H1 (cell line): Measurements from ENCODE around the gene CDC73. TPM values are rescaled to one million over a fixed set of nuclear protein-coding genes. Genes with fewer than 3 reads are reported as not detected.

Experiments used
- CTCF ChIA-PET: fragments of 300-600 bp; sonication (Branson Sonifier 250); formaldehyde crosslinking; loops from one replicate; lab custom pipeline; 2021; ENCODE audit not compliant: partially characterized antibody; lab: Charles Lee
- POLR2A ChIA-PET: fragments of 300-600 bp; sonication (Branson Sonifier 250); formaldehyde crosslinking; loops from one replicate; lab custom pipeline; 2021; ENCODE audit warnings: inconsistent platforms; ENCODE audit not compliant: partially characterized antibody; lab: Charles Lee
- DNase-seq, 2 experiments: peaks; one replicate each; pipeline versions ENCODE4 v3.0.0 to v3.0.0-alpha.2; 2010 to 2022; ENCODE audit warnings: low spot score in 2 of 2, low read depth in 1 of 2, mixed read lengths in 1 of 2
- FAIRE-seq: peaks from 2 replicates; lab custom pipeline; 2011; peaks lifted over from hg19 to GRCh38; lab: Jason Lieb, UNC
- H2AFZ ChIP-seq: 2 replicates; pipeline ENCODE4 v1.8.1; 2012; ENCODE audit warnings: low read length, inconsistent platforms
- H2AK5ac ChIP-seq: 2 replicates; pipeline ENCODE4 v1.6.1; 2013; ENCODE audit warnings: low read depth, low read length
- H2BK120ac ChIP-seq: replicated peaks from 2 replicates; pipeline ENCODE3; 2013; ENCODE audit warnings: low read depth, low read length, inconsistent platforms
- H2BK12ac ChIP-seq: 2 replicates; pipeline ENCODE4 v1.6.1; 2013; ENCODE audit warnings: low read depth, low read length
- H2BK15ac ChIP-seq: 2 replicates; pipeline ENCODE4 v1.6.1; 2013; ENCODE audit warnings: low read length
- H2BK20ac ChIP-seq: 2 replicates; pipeline ENCODE4 v1.6.1; 2013; ENCODE audit warnings: low read length
- H2BK5ac ChIP-seq: 2 replicates; pipeline ENCODE4 v1.6.1; 2013; ENCODE audit warnings: low read depth, low read length
- H3K14ac ChIP-seq: 2 replicates; pipeline ENCODE4 v1.6.1; 2013; ENCODE audit warnings: inconsistent platforms; ENCODE audit not compliant: insufficient read length
- H3K18ac ChIP-seq: 2 replicates; pipeline ENCODE4 v1.6.1; 2013; ENCODE audit warnings: low read length; ENCODE audit errors: extremely low read depth
- H3K23ac ChIP-seq: 2 replicates; pipeline ENCODE4 v1.6.1; 2013; ENCODE audit warnings: inconsistent platforms; ENCODE audit not compliant: insufficient read length
- H3K23me2 ChIP-seq: 2 replicates; pipeline ENCODE4 v1.6.1; 2013; ENCODE audit warnings: low read depth, low read length
- H3K27ac ChIP-seq: 2 replicates; pipeline ENCODE4 v1.6.1; 2011; ENCODE audit warnings: low read depth, low read length, inconsistent platforms
- H3K27me3 ChIP-seq, 4 experiments: replicated peaks in 1 of 4; 1 replicate in 1 of 4; 2 replicates in 3 of 4; pipeline versions ENCODE4 v1.6.1 to v1.8.1; 2011 to 2013; ENCODE audit warnings: low read length in 3 of 4, mild to moderate bottlenecking in 3 of 4, inconsistent platforms in 2 of 4, mixed read lengths in 2 of 4, moderate library complexity in 1 of 4; ENCODE audit not compliant: control insufficient read depth in 3 of 4, insufficient read depth in 3 of 4; ENCODE audit errors: extremely low read depth in 1 of 4
- H3K36me3 ChIP-seq, 4 experiments: 2 replicates each; pipeline versions ENCODE4 v1.6.1 to v1.8.1; 2011 to 2013; ENCODE audit warnings: mild to moderate bottlenecking in 4 of 4, low read length in 3 of 4, moderate library complexity in 2 of 4, control low read depth in 1 of 4, inconsistent platforms in 1 of 4; ENCODE audit not compliant: insufficient read depth in 4 of 4, control insufficient read depth in 2 of 4
- H3K4ac ChIP-seq: replicated peaks from 2 replicates; pipeline ENCODE3; 2013; ENCODE audit warnings: low read length, low read depth, mixed read lengths, inconsistent platforms; ENCODE audit not compliant: insufficient read length
- H3K4me1 ChIP-seq, 4 experiments: replicated peaks in 1 of 4; 1 replicate in 1 of 4; 2 replicates in 3 of 4; pipeline versions ENCODE4 v1.6.1 to v1.8.1; 2011 to 2013; ENCODE audit warnings: low read length in 3 of 4, inconsistent platforms in 2 of 4, mixed read lengths in 1 of 4; ENCODE audit not compliant: insufficient read depth in 4 of 4, control insufficient read depth in 3 of 4
- H3K4me2 ChIP-seq, 2 experiments: 2 replicates each; pipeline versions ENCODE4 v1.6.1 to v1.8.1; 2011 to 2013; ENCODE audit warnings: low read depth in 2 of 2, low read length in 2 of 2, control low read depth in 1 of 2, inconsistent platforms in 1 of 2, mild to moderate bottlenecking in 1 of 2; ENCODE audit not compliant: insufficient read depth in 1 of 2
- H3K4me3 ChIP-seq, 4 experiments: fragments of 200-600, 300-600 bp in 1 of 4; sonication (generic), shearing (Covaris generic), sonication (Bioruptor Twin) in 1 of 4; 2 replicates each; pipeline versions ENCODE4 v1.5.1 to v1.8.1; 2011 to 2016; ENCODE audit warnings: low read length in 4 of 4, low read depth in 3 of 4, control low read depth in 2 of 4, inconsistent platforms in 2 of 4, mild to moderate bottlenecking in 2 of 4, mixed read lengths in 1 of 4, moderate library complexity in 1 of 4; ENCODE audit not compliant: insufficient read depth in 2 of 4; ENCODE audit errors: extremely low read depth in 1 of 4
- H3K56ac ChIP-seq: replicated peaks from 2 replicates; pipeline ENCODE3; 2013; ENCODE audit warnings: low read depth, mild to moderate bottlenecking, mixed read lengths, low read length, inconsistent platforms; ENCODE audit not compliant: insufficient read length
- H3K79me1 ChIP-seq: 2 replicates; pipeline ENCODE4 v1.6.1; 2013; ENCODE audit warnings: low read depth, low read length, control low read depth
- H3K79me2 ChIP-seq, 2 experiments: 2 replicates each; pipeline versions ENCODE4 v1.6.1 to v1.8.1; 2012 to 2013; ENCODE audit warnings: low read length in 2 of 2, mild to moderate bottlenecking in 2 of 2, inconsistent platforms in 1 of 2; ENCODE audit not compliant: insufficient read depth in 2 of 2, control insufficient read depth in 1 of 2
- H3K9ac ChIP-seq, 4 experiments: replicated peaks in 1 of 4; 1 replicate in 1 of 4; 2 replicates in 3 of 4; pipeline versions ENCODE4 v1.6.1 to v1.8.1; 2011 to 2013; ENCODE audit warnings: low read depth in 3 of 4, low read length in 3 of 4, control low read depth in 2 of 4, mild to moderate bottlenecking in 2 of 4, moderate library complexity in 2 of 4, inconsistent platforms in 1 of 4; ENCODE audit errors: extremely low read depth in 1 of 4
- H3K9me3 ChIP-seq, 2 experiments: 2 replicates each; pipeline versions ENCODE4 v1.6.1 to v1.8.1; 2012 to 2013; ENCODE audit warnings: mild to moderate bottlenecking in 2 of 2, moderate library complexity in 2 of 2, control low read depth in 1 of 2, inconsistent platforms in 1 of 2, low read depth in 1 of 2, low read length in 1 of 2, mixed read lengths in 1 of 2; ENCODE audit not compliant: insufficient read depth in 2 of 2
- H4K20me1 ChIP-seq, 2 experiments: replicated peaks in 1 of 2; 2 replicates each; pipeline versions ENCODE3 to v1.8.1; 2011 to 2013; ENCODE audit warnings: inconsistent platforms in 2 of 2, low read length in 2 of 2, mild to moderate bottlenecking in 1 of 2; ENCODE audit not compliant: insufficient read depth in 2 of 2, control insufficient read depth in 1 of 2
- H4K5ac ChIP-seq: 2 replicates; pipeline ENCODE4 v1.6.1; 2013; ENCODE audit warnings: low read length, low read depth, mixed read lengths, inconsistent platforms; ENCODE audit not compliant: insufficient read length
- H4K8ac ChIP-seq: 2 replicates; pipeline ENCODE4 v1.8.0; 2013; ENCODE audit warnings: mild to moderate bottlenecking, moderate library complexity, low read length, inconsistent platforms; ENCODE audit not compliant: insufficient read depth; ENCODE audit errors: extremely low read depth
- H4K91ac ChIP-seq: replicated peaks from 2 replicates; pipeline ENCODE3; 2013; ENCODE audit warnings: low read length, mixed read lengths, inconsistent platforms; ENCODE audit not compliant: insufficient read length
- ASH2L ChIP-seq: fragments of 200-600, 300-600 bp; sonication (generic); IDR thresholded peaks from one replicate; pipeline ENCODE4 v1.7.1; 2017; ENCODE audit warnings: low read length
- MAX ChIP-seq: IDR thresholded peaks from 2 replicates; pipeline ENCODE4 v1.6.1; 2012; ENCODE audit warnings: inconsistent platforms
- WGBS, 2 experiments: shearing (Covaris generic) in 1 of 2; methylation state at CpG; one replicate each; pipeline versions ENCODE4 v1.1.6 to v1.1.7; 2013 to 2015; ENCODE audit warnings: low lambda C conversion rate in 2 of 2, mixed read lengths in 2 of 2, inconsistent platforms in 1 of 2, low coverage in 1 of 2, missing lambda C conversion rate in 1 of 2; ENCODE audit not compliant: insufficient replicate concordance in 2 of 2, insufficient coverage in 1 of 2, insufficient read length in 1 of 2; ENCODE audit errors: extremely low coverage in 1 of 2, missing lambda C conversion rate in 1 of 2; 5-methylcytosine and 5-hydroxymethylcytosine counted together
- polyA plus RNA-seq, 7 experiments: library from polyadenylated mRNA; depleted of rRNA in 3 of 7; stranded (reverse) in 5 of 7; unstranded in 2 of 7; fragments of >200 nt in 5 of 7; fragments of 200-250 nt in 2 of 7; gene quantifications; 1 replicate in 5 of 7; 2 replicates in 1 of 7; 4 replicates in 1 of 7; pipeline versions ENCODE4 v1.2.1 to v1.2.3, GENCODE V29; 2011 to 2013; ENCODE audit warnings: missing spikeins in 2 of 7, mixed read lengths in 2 of 7
- total RNA-seq: library from RNA; stranded (reverse); fragmentation: NEBNext Ultra II Directional; extraction: Animal tissue kit (Norgen Biotek cat#: 25700); gene quantifications from 2 replicates; pipeline ENCODE4 v1.2.1, GENCODE V29; 2021

Gene CDC73
- total and polyA plus RNA-seq, 2 of the 8 experiments (the other 6 are each of a cell fraction or from before 2014, with no cell fraction given): 9.8 to 64.0 TPM

- H3K4ac ChIP-seq: no peak overlapping the region
- H3K23ac ChIP-seq: no peak overlapping the region
- H2BK20ac ChIP-seq: no peak overlapping the region
- H2AK5ac ChIP-seq: no peak overlapping the region
- H3K4me2 ChIP-seq: no peak overlapping the region
- no peaks in the 10 kb centered on the region for H3K79me1 ChIP-seq
- no peaks in the 10 kb centered on the region for H3K27me3 ChIP-seq
- 94% methylated on average over 3 of the region's 3 CpGs; no CpG with 5 or more reads in 1 of the 2 experiments for WGBS, 2 experiments
- TF ChIP-seq ASH2L: no peak
- TF ChIP-seq MAX: no peak
- FAIRE-seq: no peak
- H3K9me3 ChIP-seq: no peaks in the 10 kb centered on the region
- no peaks in the 10 kb centered on the region for H3K23me2 ChIP-seq
- H3K36me3 ChIP-seq: peaks cover 0 to 25% (median 10%) of the 10 kb centered on the region in 4 experiments; a peak in 6 of 8 replicates
- no peak overlapping the region for H4K91ac ChIP-seq
- H3K27ac ChIP-seq: no peak overlapping the region
- H3K4me1 ChIP-seq: no peaks in the 10 kb centered on the region
- H2BK5ac ChIP-seq: no peak overlapping the region
- H4K8ac ChIP-seq: no peak overlapping the region
- H3K4me3 ChIP-seq: no peak overlapping the region
- H3K9ac ChIP-seq: no peak overlapping the region
- POLR2A ChIA-PET: no interaction called here
- DNase-seq: no peak
- H2BK12ac ChIP-seq: no peak overlapping the region
- no peak overlapping the region for H4K5ac ChIP-seq
- no peak overlapping the region for H3K14ac ChIP-seq
- no peaks in the 10 kb centered on the region for H4K20me1 ChIP-seq
- H2BK15ac ChIP-seq: no peak overlapping the region
- no peak overlapping the region for H3K18ac ChIP-seq
- H2BK120ac ChIP-seq: no peak overlapping the region
- H3K56ac ChIP-seq: no peak overlapping the region
- peaks cover 0 to 8% of the 10 kb centered on the region in 2 experiments; a peak in 1 of 4 replicates for H3K79me2 ChIP-seq
- CTCF ChIA-PET: interaction anchor here (0.9 to 1.4 kb wide), 4 partner anchors 12 to 681 kb away, joined by 3 to 5 read pairs (median 3); no protein-coding TSS in a partner anchor
- H2AFZ ChIP-seq: no peak overlapping the region
Observed at GRCh38 chr1:193156117-193156821, 34.4 kb downstream of the CDC73 start.
